GM18858 (cell line): ENCODE data around the gene DYTN.

Experiments
- ATAC-seq: cut with Tn5 transposase; IDR thresholded peaks from one replicate; pipeline ENCODE4 v1.9.1; 2021; ENCODE audit not compliant: unreplicated experiment

DYTN gene

GRCh38 chr2:206700156-206700555 is 18.0 kb downstream of the DYTN start:
- no peak for ATAC-seq

GRCh38 chr2:206698811-206699210 is 19.4 kb downstream of the DYTN start:
- no peak for ATAC-seq

GRCh38 chr2:206696910-206697309 is 21.3 kb downstream of the DYTN start:
- ATAC-seq, result no peak

- peak; percentile 73 for ATAC-seq
These were observed 24.6 kb downstream of the DYTN start for GRCh38 chr2:206693399-206694137.

DNA sequence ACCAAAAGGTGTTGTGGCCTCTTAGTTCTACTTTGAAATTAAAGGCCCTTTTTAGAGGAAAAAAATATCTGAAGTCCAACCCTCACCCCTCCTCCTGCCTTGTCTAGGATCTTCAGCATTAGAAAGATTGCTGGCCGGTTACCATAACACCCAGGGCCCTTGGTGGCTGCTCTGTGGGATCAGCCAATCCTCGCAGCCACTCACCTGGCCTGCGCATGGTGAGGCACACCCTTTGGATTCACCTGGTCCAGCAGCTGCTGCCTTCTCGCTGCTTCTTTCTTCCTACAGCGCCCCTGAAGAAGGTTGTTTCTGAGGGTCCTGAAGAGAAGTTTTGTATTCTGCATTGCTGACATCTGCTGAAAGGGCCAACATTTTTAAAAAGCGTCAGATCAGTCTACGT is 25.2 kb downstream of the DYTN start:
- no peak for ATAC-seq

DNA sequence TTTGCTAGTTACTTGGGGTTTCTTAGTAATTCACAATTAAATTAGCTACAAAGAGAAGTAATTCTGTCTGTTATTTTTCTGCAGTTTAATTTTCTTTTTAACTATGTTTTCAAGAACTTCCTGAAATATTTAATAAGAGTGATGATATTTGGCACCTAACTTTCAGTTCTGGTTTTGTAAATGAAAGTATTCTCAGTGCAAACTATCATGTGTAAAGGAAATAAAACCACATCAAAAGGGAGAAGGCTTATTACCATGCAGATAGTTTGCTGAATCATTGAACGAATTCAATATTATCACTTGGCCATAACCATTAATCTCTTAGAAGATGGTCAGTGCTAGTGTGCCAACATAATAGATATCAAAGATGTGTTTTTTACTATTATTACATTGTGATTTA is 29.2 kb downstream of the DYTN start:
- ATAC-seq, result no peak

GRCh38 chr2:206688453-206688852 is 29.7 kb downstream of the DYTN start:
- ATAC-seq, result no peak

DNA sequence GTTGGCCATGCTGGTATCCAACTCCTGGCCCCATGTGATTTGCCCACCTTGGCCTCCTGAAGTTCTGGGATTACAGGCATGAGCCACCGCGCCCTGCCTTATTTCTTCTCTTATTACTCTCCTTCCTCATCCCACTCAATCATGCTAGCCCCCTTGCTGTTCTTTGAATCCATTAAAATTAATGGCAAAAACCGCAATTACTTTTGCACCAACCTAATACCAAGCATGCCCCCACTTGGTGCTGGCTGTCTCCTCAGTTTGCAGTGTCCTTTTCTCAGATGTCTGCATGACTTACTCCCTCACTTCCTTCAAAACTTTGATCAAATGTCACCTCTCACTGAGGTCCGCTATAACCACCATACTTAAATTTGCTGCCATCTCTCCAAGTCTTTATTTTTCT is 34.6 kb downstream of the DYTN start:
- no peak for ATAC-seq

GRCh38 chr2:206670531-206671319 is 47.5 kb downstream of the DYTN start:
- no peak for ATAC-seq

GRCh38 chr2:206665251-206665650 is 52.9 kb downstream of the DYTN start:
- ATAC-seq, result no peak

DNA sequence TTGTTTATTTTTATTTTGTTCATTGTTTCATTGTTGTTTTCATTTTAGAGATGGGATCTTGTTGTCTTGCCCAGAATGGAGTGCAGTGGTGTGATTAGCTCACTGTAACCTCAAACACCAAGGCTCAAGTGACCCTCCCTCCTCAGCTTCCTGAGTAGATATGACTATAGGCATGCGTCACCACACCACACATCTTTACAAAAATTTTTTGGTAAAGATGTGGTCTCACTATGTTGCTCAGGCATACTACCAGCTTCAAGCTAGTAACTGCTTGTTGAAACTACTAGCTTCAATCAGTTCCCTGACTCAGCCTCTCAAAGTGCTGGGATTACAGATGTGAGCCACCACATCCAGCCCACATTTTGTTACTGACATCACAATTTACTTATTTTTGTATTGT is 61.1 kb downstream of the DYTN start:
- no peak for ATAC-seq

DNA sequence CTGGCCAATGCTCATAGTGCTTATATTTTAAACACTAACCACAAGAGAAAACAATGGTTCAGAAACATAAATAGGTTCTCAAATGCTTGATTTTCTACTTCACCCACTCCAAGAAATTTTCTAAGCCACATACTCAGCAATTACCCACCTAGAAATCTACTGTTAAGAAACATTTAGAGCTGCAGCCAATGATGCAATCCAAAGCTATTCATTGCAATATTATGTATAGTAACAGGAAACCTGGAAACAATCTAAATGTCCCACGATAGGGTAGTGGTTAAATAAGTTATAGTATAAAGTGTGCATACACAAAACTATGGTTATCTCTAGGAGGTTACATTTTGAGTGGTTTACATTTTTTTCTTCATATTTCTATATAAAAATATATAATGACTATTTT is 70.2 kb downstream of the DYTN start:
- no peak for ATAC-seq

DNA sequence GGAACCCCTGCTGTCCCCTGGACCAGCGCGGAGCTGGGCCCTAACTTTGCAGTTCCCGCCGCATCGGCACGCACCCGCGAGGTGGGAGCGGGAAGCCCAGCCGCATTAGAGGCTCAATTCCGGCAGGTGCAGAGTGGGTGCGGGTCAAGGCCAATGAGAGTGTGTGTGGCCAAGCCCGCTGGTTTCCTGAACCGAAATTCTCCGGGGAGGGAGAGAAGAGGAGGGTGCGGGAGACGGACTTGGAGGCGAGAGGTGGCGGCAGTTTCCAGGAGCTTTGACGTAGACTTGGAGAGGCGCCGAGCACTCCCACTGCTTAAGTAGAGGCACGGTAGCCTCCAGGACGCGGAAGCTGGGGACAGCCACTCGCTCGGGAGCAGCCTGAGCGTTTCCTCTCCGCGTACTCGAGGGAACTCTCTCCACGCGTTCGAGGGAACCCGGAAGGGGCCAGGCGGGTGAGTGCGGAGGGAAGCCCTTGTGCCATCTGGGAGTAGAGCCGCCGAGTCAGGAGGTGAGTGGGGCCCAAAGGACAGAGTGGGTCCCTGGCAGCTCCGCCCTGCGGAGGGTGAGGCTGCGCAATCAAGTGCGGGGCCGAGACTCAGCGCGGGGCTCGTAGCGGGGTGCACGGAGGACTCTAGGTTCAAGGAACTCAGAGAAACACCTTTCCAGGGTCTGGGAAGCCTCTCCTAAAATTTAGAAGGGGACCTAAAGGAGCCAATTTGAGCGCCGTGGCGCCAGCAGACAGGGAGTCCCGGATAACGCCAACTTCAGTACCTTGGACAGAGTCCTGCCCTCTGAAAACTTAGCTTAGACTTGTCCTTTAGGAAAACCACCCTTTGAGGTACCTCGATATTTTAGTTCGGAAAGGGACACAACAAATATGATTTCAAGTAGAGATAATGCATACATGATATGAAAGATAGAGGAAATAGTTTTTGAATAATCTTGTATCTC is 75.8 kb downstream of the DYTN start, which contains the start of gene FAM237A:
Gene FAM237A (plus strand): TSS at position 413 of the 951 bp plus-strand sequence. CDS start 1,750 bp downstream, outside the sequence.
- ATAC-seq, result no peak

DNA sequence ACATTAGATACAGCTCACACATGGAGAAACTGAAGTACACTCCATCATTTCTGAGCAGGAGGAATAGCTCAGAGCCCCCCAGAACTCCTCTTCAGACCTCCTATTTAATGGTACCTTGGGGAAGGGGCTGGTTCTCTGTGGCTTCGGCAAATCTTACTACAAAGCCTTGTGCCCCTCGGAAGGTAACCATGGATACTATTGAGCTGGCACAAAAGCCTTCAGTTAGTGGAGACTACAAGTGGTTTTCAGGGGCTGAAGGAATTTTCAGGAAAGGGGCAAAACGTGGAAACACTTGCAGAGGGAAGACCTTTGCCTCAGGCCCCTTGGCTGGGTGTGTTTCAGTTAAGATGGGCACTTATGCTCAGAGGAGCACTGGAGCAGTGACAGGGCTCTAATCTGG is 77.0 kb downstream of the DYTN start:
- ATAC-seq, result no peak

- no peak for ATAC-seq
These were observed 78.6 kb downstream of the DYTN start for GRCh38 chr2:206639636-206640035.

DNA sequence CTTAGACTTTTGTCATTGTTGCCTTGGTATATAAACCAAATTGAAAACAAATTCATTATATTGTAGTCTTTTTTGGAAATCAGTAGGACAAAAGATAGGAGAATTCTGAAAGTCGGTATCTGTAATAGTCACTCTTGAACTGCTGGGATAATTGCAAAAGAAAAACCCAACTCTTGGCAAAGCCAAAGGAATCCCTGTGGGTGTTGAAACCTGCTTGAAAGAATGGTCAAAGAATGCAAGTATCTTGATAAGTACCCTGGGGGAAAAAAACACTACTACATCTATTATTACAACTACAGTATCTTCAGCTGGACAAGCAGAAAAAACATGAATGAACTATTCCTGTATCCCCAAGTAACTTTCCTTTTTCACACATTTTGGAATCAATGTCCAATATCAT is 83.2 kb downstream of the DYTN start:
- no peak for ATAC-seq

GRCh38 chr2:206631340-206631739 is 86.9 kb downstream of the DYTN start:
- ATAC-seq, result no peak

DNA sequence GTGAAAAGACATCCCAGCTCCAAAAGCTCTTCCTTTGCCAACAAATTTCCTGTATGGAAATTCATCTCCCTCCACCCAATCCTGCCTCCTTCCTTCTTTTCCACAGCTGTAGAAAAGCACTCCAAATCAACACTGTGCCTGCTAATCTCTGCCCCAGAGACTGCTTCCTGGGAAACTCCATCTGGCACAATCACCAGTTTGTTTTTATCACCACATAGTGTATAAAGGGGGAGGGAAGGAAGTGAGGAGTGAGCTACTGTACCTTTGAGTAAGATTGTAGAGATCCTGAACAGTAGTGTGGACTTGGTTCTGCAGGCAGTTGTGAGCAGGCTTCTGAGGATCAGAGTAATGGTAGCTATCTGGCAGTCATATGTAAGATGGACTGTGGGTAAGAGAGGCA is 90.6 kb downstream of the DYTN start:
- no peak for ATAC-seq

GRCh38 chr2:206626108-206626507 is 92.1 kb downstream of the DYTN start:
- ATAC-seq, result no peak

DNA sequence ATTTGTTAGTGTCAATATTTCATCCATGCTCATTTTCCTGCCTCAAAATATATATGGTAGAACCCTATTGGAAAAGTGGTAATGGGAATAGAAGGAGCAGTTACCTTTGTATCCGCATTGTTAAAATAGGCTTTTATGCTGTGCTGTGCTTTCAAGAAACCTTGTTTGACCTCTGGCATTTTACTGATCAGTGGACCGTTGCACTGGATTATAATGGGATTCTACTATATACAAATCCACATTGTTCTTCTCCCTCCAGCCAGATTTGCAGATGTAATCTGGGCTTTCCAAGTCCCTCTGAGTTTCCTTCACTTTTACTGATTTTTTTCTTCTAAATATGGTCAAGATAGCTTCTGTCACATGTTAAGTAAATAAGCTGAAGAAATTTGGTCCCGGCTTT is 99.2 kb downstream of the DYTN start:
- no peak for ATAC-seq

DNA sequence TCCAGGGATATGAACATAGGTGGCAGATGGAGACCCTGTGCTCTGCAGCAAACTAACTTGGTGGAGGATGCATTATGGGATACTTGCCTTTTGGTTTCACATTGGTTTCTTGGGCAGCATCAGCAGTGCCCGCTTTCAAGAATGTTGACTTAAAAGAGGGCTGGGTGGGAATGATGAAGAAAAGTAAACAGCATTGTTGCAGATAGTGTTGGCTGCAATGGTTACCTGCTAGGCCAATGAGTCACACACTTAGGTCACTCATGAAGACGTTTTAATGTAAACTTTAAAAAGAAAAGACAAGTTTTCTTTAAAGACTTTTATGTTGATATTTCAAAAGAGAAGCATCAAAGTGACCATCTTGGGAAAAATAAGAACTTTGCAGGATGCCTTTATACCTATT is 102.0 kb downstream of the DYTN start:
- no peak for ATAC-seq
